Measurements from ENCODE around the gene CHMP2A. TPM values are rescaled to one million over a fixed set of nuclear protein-coding genes. Genes with fewer than 3 reads are reported as not detected.
A peak's percentile ranks its signal among the peaks of the same experiment; 100 is the strongest.

Gene CHMP2A
- total and polyA plus RNA-seq, 2 of the 8 experiments (the other 6 are each of a cell fraction or from before 2014, with no cell fraction given): 70.0 to 132 TPM

- TF ChIP-seq, protein P1, sequence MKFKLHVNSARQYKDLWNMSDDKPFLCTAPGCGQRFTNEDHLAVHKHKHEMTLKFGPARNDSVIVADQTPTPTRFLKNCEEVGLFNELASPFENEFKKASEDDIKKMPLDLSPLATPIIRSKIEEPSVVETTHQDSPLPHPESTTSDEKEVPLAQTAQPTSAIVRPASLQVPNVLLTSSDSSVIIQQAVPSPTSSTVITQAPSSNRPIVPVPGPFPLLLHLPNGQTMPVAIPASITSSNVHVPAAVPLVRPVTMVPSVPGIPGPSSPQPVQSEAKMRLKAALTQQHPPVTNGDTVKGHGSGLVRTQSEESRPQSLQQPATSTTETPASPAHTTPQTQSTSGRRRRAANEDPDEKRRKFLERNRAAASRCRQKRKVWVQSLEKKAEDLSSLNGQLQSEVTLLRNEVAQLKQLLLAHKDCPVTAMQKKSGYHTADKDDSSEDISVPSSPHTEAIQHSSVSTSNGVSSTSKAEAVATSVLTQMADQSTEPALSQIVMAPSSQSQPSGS (IDR thresholded peaks at IDR 0.05; ENCODE audit: low read length): 0 out of 2 replicates have a peak, but pooled peaks have one; percentile 19
- TF ChIP-seq BRCA1 (IDR thresholded peaks at IDR 0.05; ENCODE audit: low read depth, low read length) (0 out of 2 replicates have a peak, but pooled peaks have one; percentile 37), NRF1 (IDR thresholded peaks at IDR 0.05; ENCODE audit: low read depth, low read length) (peak; percentile 57), KDM4A (IDR thresholded peaks at IDR 0.05; ENCODE audit: low read depth, low read length, severe bottlenecking) (peak; percentile 72), PHF8 (conservative IDR thresholded peaks at IDR 0.05; ENCODE audit: low read depth, low read length) (peak; percentile 80), GABPA (IDR thresholded peaks at IDR 0.05; ENCODE audit: borderline replicate concordance, insufficient read depth, low read length) (peak; percentile 71; the same call in 1 of the 2 replicates), GTF2F1 (IDR thresholded peaks at IDR 0.05; ENCODE audit: borderline replicate concordance, low read depth, low read length) (no peak), ATF3 (IDR thresholded peaks at IDR 0.05; ENCODE audit: insufficient read depth, low read depth, low read length) (peak; percentile 95)
Observed at GRCh38 chr19:58572818-58573657, 18.1 kb upstream of the CHMP2A start, which contains the start of gene MZF1 (continued).

All from H1 (cell line).